Sigmoid colon (tissue), 4 donors: ENCODE data around the gene CARS1.

Experiments
- CTCF ChIP-seq, 4 experiments: fragments of 450-650 bp in 3 of 4; fragments of 200-600 bp in 1 of 4; IDR thresholded peaks; one replicate each; pipeline ENCODE4 v1.5.1; 2016 to 2019; ENCODE audit warnings: antibody characterized with exemption in 4 of 4, mild to moderate bottlenecking in 3 of 4, moderate library complexity in 2 of 4
- POLR2AphosphoS5 ChIP-seq, 4 donors: sonication (generic); formaldehyde crosslinking; IDR thresholded peaks; one replicate each; pipeline ENCODE4 v1.6.1; 2017; ENCODE audit warnings: antibody characterized with exemption in 4 of 4

DNA sequence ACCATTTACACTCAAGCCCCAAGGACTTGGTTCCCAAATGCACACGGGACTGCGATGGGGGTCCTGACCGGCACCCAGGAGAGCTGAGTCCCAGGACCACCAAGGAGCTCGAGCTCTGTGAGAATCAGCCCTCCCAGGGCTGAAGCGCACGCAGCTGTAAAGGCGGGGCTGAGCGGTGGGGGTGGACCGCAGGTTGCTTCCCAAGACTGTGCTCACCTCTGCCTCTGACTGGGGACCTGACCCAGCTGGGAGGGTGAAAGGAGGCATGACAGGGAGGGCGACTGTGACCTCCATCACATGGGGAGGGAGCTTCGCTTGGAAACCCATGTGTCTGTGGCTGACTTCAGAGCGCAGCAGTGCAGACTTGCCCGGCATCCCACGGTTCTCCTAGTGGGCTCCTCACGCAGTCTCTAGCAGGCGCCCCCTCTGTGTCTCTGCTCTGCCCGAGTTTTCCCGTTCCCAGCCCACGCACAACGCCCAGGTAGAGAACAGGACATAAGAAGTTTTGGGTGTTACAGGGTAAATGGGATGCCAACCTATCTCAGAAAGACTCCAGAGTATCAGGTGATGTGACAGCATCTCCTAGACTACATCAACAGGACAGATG lies 49.7 kb downstream of the CARS1 start:
- TF ChIP-seq CTCF (IDR thresholded peaks at IDR 0.05) (no peak), POLR2AphosphoS5 (IDR thresholded peaks at IDR 0.05) (no peak)
